GM12878 (cell line): ENCODE data around the gene RNF25. TPM values are rescaled to one million over a fixed set of nuclear protein-coding genes. Genes with fewer than 3 reads are reported as not detected.

Source experiments
- ATAC-seq: fragments of 200-7000 bp; cut with Tn5 transposase; 3 replicates; pipeline ENCODE4 v1.9.1; 2020; ENCODE audit warnings: mild to moderate bottlenecking, moderate library complexity
- BruUV-seq: library from RNA; stranded (reverse); fragments of 400-500 nt; replicated peaks from 2 replicates; lab custom pipeline; 2021; lab: Mats Ljungman, UMichigan
- CTCF ChIA-PET: fragments of 300-600 bp; sonication (Branson Sonifier 250); formaldehyde crosslinking; extraction: SDS; loops from one replicate; lab custom pipeline; 2021; ENCODE audit warnings: inconsistent platforms; lab: Yijun Ruan, JAX
- POLR2A ChIA-PET: fragments of 350-600 bp; formaldehyde crosslinking; extraction: SDS; loops from one replicate; lab custom pipeline; 2021; ENCODE audit warnings: inconsistent platforms; lab: Charles Lee
- RAD21 ChIA-PET: fragments of 300-600 bp; sonication (Branson Sonifier 250); formaldehyde crosslinking; loops from one replicate; lab custom pipeline; 2023; ENCODE audit warnings: antibody characterized with exemption; ENCODE audit not compliant: unreplicated experiment; lab: Charles Lee
- SMC1A ChIA-PET: fragments of 300-600 bp; sonication (Branson Sonifier 250); formaldehyde crosslinking; loops from one replicate; lab custom pipeline; 2023; ENCODE audit not compliant: unreplicated experiment, uncharacterized antibody; lab: Charles Lee
- DNase-seq: peaks from one replicate; pipeline ENCODE4 v3.0.0-alpha.2; 2011; ENCODE audit warnings: low read depth, low spot score
- FAIRE-seq: peaks from 3 replicates; lab custom pipeline; 2011; peaks lifted over from hg19 to GRCh38; lab: Jason Lieb, UNC
- H2AFZ ChIP-seq: 2 replicates; pipeline ENCODE4 v1.6.0; 2011; ENCODE audit warnings: low read depth, low read length, control low read depth; ENCODE audit not compliant: control insufficient read depth
- H3K27ac ChIP-seq: 2 replicates; pipeline ENCODE4 v1.5.1; 2011; ENCODE audit warnings: control low read depth; ENCODE audit not compliant: control insufficient read depth, insufficient read depth
- H3K27me3 ChIP-seq, 2 experiments: replicated peaks in 1 of 2; 2 replicates each; pipeline versions ENCODE4 v1.6.0 to v1.6.1; 2011; ENCODE audit warnings: low read length in 1 of 2; ENCODE audit not compliant: control insufficient read depth in 2 of 2, insufficient read depth in 2 of 2
- H3K36me3 ChIP-seq, 2 experiments: 2 replicates each; pipeline ENCODE4 v1.5.1; 2011; ENCODE audit warnings: low read length in 1 of 2; ENCODE audit not compliant: control insufficient read depth in 2 of 2, insufficient read depth in 2 of 2
- H3K4me1 ChIP-seq: 2 replicates; pipeline ENCODE4 v1.6.1; 2011; ENCODE audit warnings: mild to moderate bottlenecking, low read length, moderate library complexity, mixed read lengths; ENCODE audit not compliant: control insufficient read depth, insufficient read depth
- H3K4me2 ChIP-seq: 2 replicates; pipeline ENCODE4 v1.6.0; 2011; ENCODE audit warnings: control low read depth; ENCODE audit not compliant: control insufficient read depth, insufficient read depth
- H3K4me3 ChIP-seq: fragments of 200-600 bp; sonication (generic); 2 replicates; pipeline ENCODE4 v1.5.1; 2016
- H3K79me2 ChIP-seq: 2 replicates; pipeline ENCODE4 v1.6.0; 2011; ENCODE audit warnings: low read length; ENCODE audit not compliant: control insufficient read depth, insufficient read depth
- H3K9ac ChIP-seq: 2 replicates; pipeline ENCODE4 v1.8.0; 2011; ENCODE audit warnings: low read length, control low read depth, mixed read lengths; ENCODE audit not compliant: control insufficient read depth, insufficient read depth
- H3K9me3 ChIP-seq: replicated peaks from 3 replicates; pipeline ENCODE4 v1.5.1; 2011; ENCODE audit warnings: mild to moderate bottlenecking, low read length; ENCODE audit not compliant: control insufficient read depth, insufficient read depth
- H4K20me1 ChIP-seq: 2 replicates; pipeline ENCODE4 v1.6.0; 2011; ENCODE audit not compliant: control insufficient read depth, insufficient read depth
- RAD21 ChIP-seq: IDR thresholded peaks from 2 replicates; pipeline ENCODE4 v1.6.1; 2011; ENCODE audit warnings: mild to moderate bottlenecking, low read depth, low read length, moderate library complexity; ENCODE audit not compliant: insufficient read depth
- STAT1 ChIP-seq: fragments of 450-650 bp; conservative IDR thresholded peaks from 2 replicates; pipeline ENCODE4 v1.6.1; 2014; ENCODE audit warnings: antibody characterized with exemption, mild to moderate bottlenecking
- YY1 ChIP-seq: IDR thresholded peaks from 2 replicates; pipeline ENCODE4 v1.6.1; 2011; ENCODE audit warnings: low read depth, mild to moderate bottlenecking, low read length
- WGBS: methylation state at CpG from one replicate; pipeline ENCODE4 v1.1.6; 2016; ENCODE audit warnings: low lambda C conversion rate; ENCODE audit not compliant: insufficient replicate concordance, insufficient coverage; ENCODE audit errors: missing lambda C conversion rate; 5-methylcytosine and 5-hydroxymethylcytosine counted together
- in situ Hi-C: fragments of 300-500 bp; cut with MboI; formaldehyde crosslinking; loops from 9 replicates; pipeline ENCODE4 v1.14.3; 2018; ENCODE audit warnings: mixed read lengths
- intact Hi-C: fragments of 100-400 bp; cut with micrococcal nuclease; formaldehyde crosslinking; loops from one replicate; pipeline ENCODE4 v1.14.2; 2022; ENCODE audit not compliant: unreplicated experiment
- polyA plus RNA-seq, 11 experiments: library from polyadenylated mRNA; depleted of rRNA in 4 of 11; unstranded in 6 of 11; stranded (reverse) in 5 of 11; fragments of >200 nt; fragmentation: Nextera tagmentation in 4 of 11; fragmentation: Illumina TruSeq in 1 of 11; extraction: Ambion mirVana in 4 of 11; extraction: Trizol in 1 of 11; gene quantifications; 1 replicate in 1 of 11; 2 replicates in 10 of 11; pipeline versions ENCODE4 v1.2.1 to v1.2.3, GENCODE V29; 2011 to 2016; ENCODE audit warnings: inconsistent platforms in 2 of 11, missing spikeins in 2 of 11, low read depth in 1 of 11
- total RNA-seq, 4 experiments: library from RNA; depleted of rRNA in 3 of 4; stranded (reverse); fragments of >200 nt in 3 of 4; fragmentation: Illumina TruSeq in 1 of 4; extraction: Trizol in 1 of 4; gene quantifications; 2 replicates each; pipeline versions ENCODE4 v1.2.1 to v1.2.3, GENCODE V29; 2013 to 2021
- TF ChIP-seq, protein P1 (sequence below): fragments of 450-650 bp; formaldehyde crosslinking; IDR thresholded peaks from 2 replicates; pipeline ENCODE4 v1.5.0; 2022; ENCODE audit warnings: mild to moderate bottlenecking, missing genetic modification characterization
- TF ChIP-seq, protein P2 (sequence below), 3 experiments: IDR thresholded peaks in 2 of 3; conservative IDR thresholded peaks in 1 of 3; 2 replicates each; pipeline ENCODE4 v1.5.1; 2011; ENCODE audit warnings: low read depth in 3 of 3, low read length in 3 of 3, mild to moderate bottlenecking in 3 of 3, control low read depth in 2 of 3, moderate library complexity in 2 of 3, inconsistent platforms in 1 of 3, mixed read lengths in 1 of 3; ENCODE audit not compliant: control insufficient read depth in 2 of 3, insufficient read depth in 1 of 3; ENCODE audit errors: extremely low read depth in 1 of 3

Gene RNF25
- total and polyA plus RNA-seq, 10 of the 15 experiments (the other 5 are each of a cell fraction or from before 2014, with no cell fraction given) = 1.3 to 70.4 (median 28.4) TPM

DNA sequence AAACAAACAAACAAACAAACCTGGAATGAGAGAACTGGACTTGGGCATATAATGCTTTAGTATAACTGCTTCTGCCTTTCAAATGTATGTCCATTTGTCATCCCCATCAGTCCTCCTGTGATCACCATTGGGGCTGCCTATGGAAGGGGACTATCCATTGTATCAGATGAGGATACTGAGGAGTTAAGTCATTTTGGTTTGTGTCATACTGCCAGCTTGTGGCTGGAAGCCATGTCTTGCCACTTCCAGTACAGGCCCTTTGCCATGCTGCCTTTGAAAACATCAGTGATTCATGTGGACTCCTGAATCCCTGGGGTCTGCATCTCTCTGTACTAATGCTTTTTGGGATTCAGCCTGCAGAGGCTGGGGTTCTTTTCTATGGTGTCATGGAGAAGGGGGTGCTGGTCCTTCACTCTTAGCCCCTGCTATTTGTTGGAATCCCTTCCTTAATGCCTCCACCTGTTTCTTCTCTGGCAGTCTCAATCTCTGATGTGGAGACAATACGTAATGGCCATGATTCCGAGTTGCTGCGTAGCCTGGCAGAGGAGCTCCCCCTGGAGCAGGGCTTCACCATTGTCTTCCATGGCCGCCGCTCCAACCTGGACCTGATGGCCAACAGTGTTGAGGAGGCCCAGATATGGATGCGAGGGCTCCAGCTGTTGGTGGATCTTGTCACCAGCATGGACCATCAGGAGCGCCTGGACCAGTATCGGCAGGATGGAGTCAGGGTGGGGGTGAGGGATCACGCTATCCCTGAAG, 53.5 kb downstream of the RNF25 start:
- WGBS = 76% methylated on average over 9 of the region's 9 CpGs
- ChIA-PET RAD21 (no interaction called here), SMC1A (no interaction called here), CTCF (no interaction called here), POLR2A (interaction anchor here (0.5 kb wide), 1 partner anchor 38 kb away, joined by 3 read pairs; no protein-coding TSS in a partner anchor)
- no peak for DNase-seq
- in situ Hi-C loops (no loop called here), intact Hi-C loops (no loop called here)
- H3K4me3 ChIP-seq = no peak overlapping the region
- no peak overlapping the region for H3K9ac ChIP-seq
- no peaks in the 10 kb centered on the region for H4K20me1 ChIP-seq
- H3K27ac ChIP-seq = no peak overlapping the region
- no TSS peak for BruUV-seq
- H3K9me3 ChIP-seq = no peaks in the 10 kb centered on the region
- H3K36me3 ChIP-seq = no peaks in the 10 kb centered on the region
- TF ChIP-seq, protein P1, sequence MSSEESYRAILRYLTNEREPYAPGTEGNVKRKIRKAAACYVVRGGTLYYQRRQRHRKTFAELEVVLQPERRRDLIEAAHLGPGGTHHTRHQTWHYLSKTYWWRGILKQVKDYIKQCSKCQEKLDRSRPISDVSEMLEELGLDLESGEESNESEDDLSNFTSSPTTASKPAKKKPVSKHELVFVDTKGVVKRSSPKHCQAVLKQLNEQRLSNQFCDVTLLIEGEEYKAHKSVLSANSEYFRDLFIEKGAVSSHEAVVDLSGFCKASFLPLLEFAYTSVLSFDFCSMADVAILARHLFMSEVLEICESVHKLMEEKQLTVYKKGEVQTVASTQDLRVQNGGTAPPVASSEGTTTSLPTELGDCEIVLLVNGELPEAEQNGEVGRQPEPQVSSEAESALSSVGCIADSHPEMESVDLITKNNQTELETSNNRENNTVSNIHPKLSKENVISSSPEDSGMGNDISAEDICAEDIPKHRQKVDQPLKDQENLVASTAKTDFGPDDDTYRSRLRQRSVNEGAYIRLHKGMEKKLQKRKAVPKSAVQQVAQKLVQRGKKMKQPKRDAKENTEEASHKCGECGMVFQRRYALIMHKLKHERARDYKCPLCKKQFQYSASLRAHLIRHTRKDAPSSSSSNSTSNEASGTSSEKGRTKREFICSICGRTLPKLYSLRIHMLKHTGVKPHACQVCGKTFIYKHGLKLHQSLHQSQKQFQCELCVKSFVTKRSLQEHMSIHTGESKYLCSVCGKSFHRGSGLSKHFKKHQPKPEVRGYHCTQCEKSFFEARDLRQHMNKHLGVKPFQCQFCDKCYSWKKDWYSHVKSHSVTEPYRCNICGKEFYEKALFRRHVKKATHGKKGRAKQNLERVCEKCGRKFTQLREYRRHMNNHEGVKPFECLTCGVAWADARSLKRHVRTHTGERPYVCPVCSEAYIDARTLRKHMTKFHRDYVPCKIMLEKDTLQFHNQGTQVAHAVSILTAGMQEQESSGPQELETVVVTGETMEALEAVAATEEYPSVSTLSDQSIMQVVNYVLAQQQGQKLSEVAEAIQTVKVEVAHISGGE (CRISPR knock-in tag) = no peak
- no peak for TF ChIP-seq YY1
- TF ChIP-seq, protein P2, sequence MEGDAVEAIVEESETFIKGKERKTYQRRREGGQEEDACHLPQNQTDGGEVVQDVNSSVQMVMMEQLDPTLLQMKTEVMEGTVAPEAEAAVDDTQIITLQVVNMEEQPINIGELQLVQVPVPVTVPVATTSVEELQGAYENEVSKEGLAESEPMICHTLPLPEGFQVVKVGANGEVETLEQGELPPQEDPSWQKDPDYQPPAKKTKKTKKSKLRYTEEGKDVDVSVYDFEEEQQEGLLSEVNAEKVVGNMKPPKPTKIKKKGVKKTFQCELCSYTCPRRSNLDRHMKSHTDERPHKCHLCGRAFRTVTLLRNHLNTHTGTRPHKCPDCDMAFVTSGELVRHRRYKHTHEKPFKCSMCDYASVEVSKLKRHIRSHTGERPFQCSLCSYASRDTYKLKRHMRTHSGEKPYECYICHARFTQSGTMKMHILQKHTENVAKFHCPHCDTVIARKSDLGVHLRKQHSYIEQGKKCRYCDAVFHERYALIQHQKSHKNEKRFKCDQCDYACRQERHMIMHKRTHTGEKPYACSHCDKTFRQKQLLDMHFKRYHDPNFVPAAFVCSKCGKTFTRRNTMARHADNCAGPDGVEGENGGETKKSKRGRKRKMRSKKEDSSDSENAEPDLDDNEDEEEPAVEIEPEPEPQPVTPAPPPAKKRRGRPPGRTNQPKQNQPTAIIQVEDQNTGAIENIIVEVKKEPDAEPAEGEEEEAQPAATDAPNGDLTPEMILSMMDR (IDR thresholded peaks at IDR 0.05 in 2 of 3, conservative IDR thresholded peaks at IDR 0.05 in 1 of 3; ENCODE audit: control insufficient read depth in 2 of 3, extremely low read depth in 1 of 3, insufficient read depth in 1 of 3, low read depth in 3 of 3, low read length in 3 of 3) = peak in 2 of 3 experiments; percentile 21 to 31; a peak in 2 of 6 replicates
- no peak for TF ChIP-seq STAT1
- TF ChIP-seq RAD21 = peak; percentile 21; the same call in 1 of the 2 replicates
- ATAC-seq = no peak
- H3K27me3 ChIP-seq = no peaks in the 10 kb centered on the region
- no peaks in the 10 kb centered on the region for H3K79me2 ChIP-seq
- FAIRE-seq = no peak
- H3K4me2 ChIP-seq = no peak overlapping the region
- H3K4me1 ChIP-seq = no peaks in the 10 kb centered on the region
- no peak overlapping the region for H2AFZ ChIP-seq
